Osteoblast (primary cell): ENCODE data around the gene ELOVL7. TPM values are rescaled to one million over a fixed set of nuclear protein-coding genes. Genes with fewer than 3 reads are reported as not detected.

Experiments used
- DNase-seq: peaks from one replicate; pipeline ENCODE4 v3.0.0; 2011; ENCODE audit warnings: low spot score, mixed read lengths; ENCODE audit not compliant: insufficient read length; ENCODE audit errors: missing footprints
- H2AFZ ChIP-seq: 2 replicates; pipeline ENCODE4 v1.6.0; 2011; ENCODE audit warnings: mild to moderate bottlenecking, low read length
- H3K27ac ChIP-seq: 2 replicates; pipeline ENCODE4 v1.5.1; 2011; ENCODE audit warnings: mild to moderate bottlenecking, low read depth, low read length, moderate library complexity
- H3K27me3 ChIP-seq: 2 replicates; pipeline ENCODE4 v1.6.0; 2012; ENCODE audit warnings: mild to moderate bottlenecking, control low read depth, inconsistent platforms, low read length, moderate library complexity; ENCODE audit not compliant: insufficient read depth
- H3K36me3 ChIP-seq: 2 replicates; pipeline ENCODE4 v1.5.1; 2011; ENCODE audit warnings: mild to moderate bottlenecking, low read length, control low read depth, moderate library complexity; ENCODE audit not compliant: insufficient read depth
- H3K4me1 ChIP-seq: 2 replicates; pipeline ENCODE4 v1.5.1; 2011; ENCODE audit warnings: mild to moderate bottlenecking, low read length, control low read depth, moderate library complexity; ENCODE audit not compliant: insufficient read depth
- H3K4me2 ChIP-seq: 2 replicates; pipeline ENCODE4 v1.6.0; 2011; ENCODE audit warnings: mild to moderate bottlenecking, low read length; ENCODE audit not compliant: insufficient read depth
- H3K4me3 ChIP-seq: fragments of 200-600 bp; sonication (generic); 3 replicates; pipeline ENCODE4 v1.5.1; 2012; ENCODE audit warnings: mild to moderate bottlenecking, low read length, inconsistent platforms; ENCODE audit not compliant: insufficient read depth
- H3K79me2 ChIP-seq: 2 replicates; pipeline ENCODE4 v1.6.0; 2012; ENCODE audit warnings: mild to moderate bottlenecking, low read length, control low read depth, inconsistent platforms; ENCODE audit not compliant: insufficient read depth
- H3K9me3 ChIP-seq: 2 replicates; pipeline ENCODE4 v1.5.1; 2011; ENCODE audit warnings: low read depth, low read length, control low read depth
- H4K20me1 ChIP-seq: 2 replicates; pipeline ENCODE4 v1.6.0; 2012; ENCODE audit warnings: mild to moderate bottlenecking, low read length, control low read depth; ENCODE audit not compliant: insufficient read depth
- CTCF ChIP-seq: IDR thresholded peaks from 2 replicates; pipeline ENCODE4 v1.5.1; 2011; ENCODE audit warnings: mild to moderate bottlenecking, low read depth, low read length, moderate library complexity; ENCODE audit errors: extremely low read depth
- total RNA-seq: library from RNA; depleted of rRNA; stranded (reverse); fragments of >200 nt; gene quantifications from 2 replicates; pipeline ENCODE4 v1.2.3, GENCODE V29; 2012

Gene ELOVL7
- total RNA-seq, 1 donor: under 0.01 TPM

GRCh38 chr5:60887746-60888145, 43.7 kb upstream of the ELOVL7 start:
- Histone ChIP-seq H3K4me2 (no peak overlapping the region), H4K20me1 (no peaks in the 10 kb centered on the region), H3K9me3 (no peaks in the 10 kb centered on the region), H3K36me3 (peaks cover 4% of the 10 kb centered on the region), H3K4me3 (no peak overlapping the region), H3K79me2 (no peaks in the 10 kb centered on the region), H3K27ac (no peak overlapping the region), H3K4me1 (no peaks in the 10 kb centered on the region), H2AFZ (no peak overlapping the region), H3K27me3 (no peaks in the 10 kb centered on the region)
- DNase-seq: peak; percentile 35
- no peak for TF ChIP-seq CTCF

- H3K79me2 ChIP-seq: no peaks in the 10 kb centered on the region
- H3K27me3 ChIP-seq: no peaks in the 10 kb centered on the region
- no peaks in the 10 kb centered on the region for H3K4me1 ChIP-seq
- H3K36me3 ChIP-seq: no peaks in the 10 kb centered on the region
- no peak overlapping the region for H3K4me2 ChIP-seq
- no peak overlapping the region for H3K27ac ChIP-seq
- no peaks in the 10 kb centered on the region for H3K9me3 ChIP-seq
- no peaks in the 10 kb centered on the region for H4K20me1 ChIP-seq
- TF ChIP-seq CTCF: no peak
- DNase-seq: no peak
- no peak overlapping the region for H3K4me3 ChIP-seq
- H2AFZ ChIP-seq: no peak overlapping the region
Observed at GRCh38 chr5:60887096-60887495, 43.0 kb upstream of the ELOVL7 start.

- Histone ChIP-seq H3K36me3 (no peaks in the 10 kb centered on the region), H4K20me1 (no peaks in the 10 kb centered on the region), H3K27me3 (no peaks in the 10 kb centered on the region), H3K79me2 (no peaks in the 10 kb centered on the region), H3K9me3 (no peaks in the 10 kb centered on the region), H2AFZ (no peak overlapping the region), H3K4me2 (no peak overlapping the region), H3K4me3 (no peak overlapping the region), H3K27ac (no peak overlapping the region), H3K4me1 (no peaks in the 10 kb centered on the region)
- no peak for TF ChIP-seq CTCF
- no peak for DNase-seq
Observed at GRCh38 chr5:60886158-60886557, 42.1 kb upstream of the ELOVL7 start.

- peak; percentile 87 for DNase-seq
- Histone ChIP-seq H3K9me3 (no peaks in the 10 kb centered on the region), H3K27ac (no peak overlapping the region), H3K4me3 (no peak overlapping the region), H3K27me3 (no peaks in the 10 kb centered on the region), H3K4me2 (no peak overlapping the region), H3K4me1 (no peaks in the 10 kb centered on the region), H4K20me1 (no peaks in the 10 kb centered on the region), H3K79me2 (no peaks in the 10 kb centered on the region), H3K36me3 (no peaks in the 10 kb centered on the region), H2AFZ (no peak overlapping the region)
- peak; percentile 52 for TF ChIP-seq CTCF
Observed at GRCh38 chr5:60883229-60883628, 39.2 kb upstream of the ELOVL7 start.
